ENCODE results near the gene SUSD2. TPM values are rescaled to one million over a fixed set of nuclear protein-coding genes. Genes with fewer than 3 reads are reported as not detected.
A peak's percentile ranks its signal among the peaks of the same experiment; 100 is the strongest.

SUSD2 gene
- total RNA-seq, 2 donors from 2014 or later = 4.2 to 7.6 TPM

GRCh38 chr22:24186892-24187670, 5.8 kb downstream of the SUSD2 start:
- Histone ChIP-seq H3K4me1 (peaks cover 4% of the 10 kb centered on the region), H3K36me3 (replicated peaks in 1 of 2; ENCODE audit: insufficient read depth in 1 of 2, low read depth in 2 of 2) (no peaks in the 10 kb centered on the region), H3K4me3 (no peak overlapping the region), H3K27ac (no peak overlapping the region), H3K27me3 (no peaks in the 10 kb centered on the region), H3K9me3 (no peaks in the 10 kb centered on the region)
- no peak for DNase-seq
- ATAC-seq = no peak
- intact Hi-C loops (cut with DNase I) = loop anchor here (5.0 kb wide), 1 partner anchor 60 kb away; the partner anchor contains the start of gene GGT5
- 72 to 83% methylated on average over 19 to 33 of the region's 34 CpGs for WGBS, 2 donors
- TF ChIP-seq, protein P1, sequence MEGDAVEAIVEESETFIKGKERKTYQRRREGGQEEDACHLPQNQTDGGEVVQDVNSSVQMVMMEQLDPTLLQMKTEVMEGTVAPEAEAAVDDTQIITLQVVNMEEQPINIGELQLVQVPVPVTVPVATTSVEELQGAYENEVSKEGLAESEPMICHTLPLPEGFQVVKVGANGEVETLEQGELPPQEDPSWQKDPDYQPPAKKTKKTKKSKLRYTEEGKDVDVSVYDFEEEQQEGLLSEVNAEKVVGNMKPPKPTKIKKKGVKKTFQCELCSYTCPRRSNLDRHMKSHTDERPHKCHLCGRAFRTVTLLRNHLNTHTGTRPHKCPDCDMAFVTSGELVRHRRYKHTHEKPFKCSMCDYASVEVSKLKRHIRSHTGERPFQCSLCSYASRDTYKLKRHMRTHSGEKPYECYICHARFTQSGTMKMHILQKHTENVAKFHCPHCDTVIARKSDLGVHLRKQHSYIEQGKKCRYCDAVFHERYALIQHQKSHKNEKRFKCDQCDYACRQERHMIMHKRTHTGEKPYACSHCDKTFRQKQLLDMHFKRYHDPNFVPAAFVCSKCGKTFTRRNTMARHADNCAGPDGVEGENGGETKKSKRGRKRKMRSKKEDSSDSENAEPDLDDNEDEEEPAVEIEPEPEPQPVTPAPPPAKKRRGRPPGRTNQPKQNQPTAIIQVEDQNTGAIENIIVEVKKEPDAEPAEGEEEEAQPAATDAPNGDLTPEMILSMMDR (IDR thresholded peaks at IDR 0.05) = no peak
- no peak for TF ChIP-seq POLR2A (IDR thresholded peaks at IDR 0.05)

- Histone ChIP-seq H3K27me3 (no peaks in the 10 kb centered on the region), H3K4me1 (peaks cover 4% of the 10 kb centered on the region), H3K27ac (no peak overlapping the region), H3K36me3 (replicated peaks in 1 of 2; ENCODE audit: insufficient read depth in 1 of 2, low read depth in 2 of 2) (no peaks in the 10 kb centered on the region), H3K9me3 (no peaks in the 10 kb centered on the region), H3K4me3 (no peak overlapping the region)
- DNase-seq (peak in 1 of 4 donors; percentile 12), ATAC-seq (no peak)
- 73 to 89% methylated on average over 11 to 28 of the region's 37 CpGs for WGBS, 2 donors
- intact Hi-C loops (cut with DNase I) = loop anchor here (5.0 kb wide), 1 partner anchor 59 kb away; the partner anchor contains the start of gene GGT5
- no peak for TF ChIP-seq POLR2A (IDR thresholded peaks at IDR 0.05)
- TF ChIP-seq, protein P1 (IDR thresholded peaks at IDR 0.05) = no peak
Measured at GRCh38 chr22:24187731-24188644, 6.7 kb downstream of the SUSD2 start.

DNA sequence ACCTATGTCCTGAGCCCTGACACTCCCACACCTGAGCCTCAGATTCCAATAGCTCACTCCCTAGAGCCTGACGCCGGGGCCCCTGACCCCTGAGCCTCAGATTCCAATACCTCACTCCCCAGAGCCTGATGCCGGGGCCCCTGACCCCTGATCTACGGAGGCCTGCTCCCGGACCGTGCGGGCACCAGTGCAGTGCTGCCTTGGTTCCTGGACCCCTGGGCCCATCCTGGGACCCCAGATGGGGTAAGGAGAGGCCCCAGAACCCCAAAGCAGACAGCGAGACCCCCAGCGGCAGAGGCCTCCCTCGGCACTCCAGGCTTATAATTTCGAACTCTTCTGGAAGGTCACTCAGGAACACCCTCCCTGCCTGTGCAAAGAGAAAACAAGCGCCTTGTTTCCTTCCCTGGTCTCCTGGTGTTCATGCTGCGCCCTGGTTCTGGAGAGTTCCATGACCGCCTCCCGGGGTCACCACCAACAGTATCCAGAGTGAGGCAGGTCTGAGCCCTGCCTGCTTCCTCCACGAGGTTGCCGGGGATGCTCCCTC, 7.5 kb downstream of the SUSD2 start:
- H3K27ac ChIP-seq = no peak overlapping the region

More for the DNA sequence above, 7.5 kb downstream of the SUSD2 start:
- Histone ChIP-seq H3K27me3 (no peaks in the 10 kb centered on the region), H3K9me3 (no peaks in the 10 kb centered on the region), H3K36me3 (replicated peaks in 1 of 2; ENCODE audit: insufficient read depth in 1 of 2, low read depth in 2 of 2) (no peaks in the 10 kb centered on the region), H3K4me3 (no peak overlapping the region), H3K4me1 (peaks cover 4% of the 10 kb centered on the region)
- no peak for ATAC-seq
- intact Hi-C loops (cut with DNase I) = loop anchor here (5.0 kb wide), 1 partner anchor 59 kb away; the partner anchor contains the start of gene GGT5
- 67% methylated on average over 17 of the region's 17 CpGs; no CpG with 5 or more reads in 1 of the 2 donors for WGBS, 2 donors
- DNase-seq = no peak
- TF ChIP-seq POLR2A (IDR thresholded peaks at IDR 0.05) = no peak
- TF ChIP-seq, protein P1 (IDR thresholded peaks at IDR 0.05) = no peak
